ENCODE results near the gene CMA1. TPM values are rescaled to one million over a fixed set of nuclear protein-coding genes. Genes with fewer than 3 reads are reported as not detected.

Gene CMA1
- total RNA-seq, 1 donor = not detected

DNA sequence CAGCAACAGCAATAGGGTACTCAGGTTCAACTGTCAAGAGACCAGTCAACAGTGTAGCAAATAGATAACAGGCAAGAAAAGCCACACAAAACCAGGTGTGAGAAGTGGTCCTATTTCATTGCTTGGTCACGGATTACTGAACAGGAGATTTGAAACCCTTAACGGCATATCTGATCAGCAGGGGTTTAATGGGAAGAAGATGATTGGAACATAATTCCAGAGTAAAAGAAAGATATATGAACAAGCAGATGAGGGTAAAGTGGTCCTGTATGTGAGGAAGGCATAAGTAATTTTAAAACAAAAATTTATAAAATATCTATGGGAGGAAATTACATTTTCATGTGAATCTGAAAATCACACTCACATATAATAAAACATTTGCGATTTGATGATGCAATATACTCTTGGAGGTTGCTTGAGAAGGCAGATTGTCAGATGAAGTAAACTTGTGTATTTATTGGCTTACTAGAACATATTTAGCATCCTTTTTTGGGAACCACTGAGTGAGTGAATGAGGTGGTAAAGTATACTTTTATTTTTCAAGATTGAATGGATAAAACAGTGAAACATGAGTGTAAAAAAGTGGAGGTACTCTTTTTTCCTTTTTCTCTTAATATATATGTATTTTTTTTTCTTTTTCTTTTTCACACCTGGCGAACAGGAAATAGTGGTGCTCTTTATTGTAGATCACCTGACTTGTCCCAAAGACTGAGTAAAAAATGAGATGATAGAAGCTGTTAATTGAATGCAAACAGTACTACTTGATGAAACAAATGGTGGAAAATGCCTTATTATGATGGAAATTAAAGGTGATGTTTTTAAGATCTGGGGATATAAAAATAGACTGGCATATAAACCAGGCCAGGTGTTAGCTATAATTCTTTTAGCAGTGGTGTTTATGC, 43.9 kb downstream of the CMA1 start:
- DNase-seq (ENCODE audit: low read depth) = no peak
- TF ChIP-seq, protein P1, sequence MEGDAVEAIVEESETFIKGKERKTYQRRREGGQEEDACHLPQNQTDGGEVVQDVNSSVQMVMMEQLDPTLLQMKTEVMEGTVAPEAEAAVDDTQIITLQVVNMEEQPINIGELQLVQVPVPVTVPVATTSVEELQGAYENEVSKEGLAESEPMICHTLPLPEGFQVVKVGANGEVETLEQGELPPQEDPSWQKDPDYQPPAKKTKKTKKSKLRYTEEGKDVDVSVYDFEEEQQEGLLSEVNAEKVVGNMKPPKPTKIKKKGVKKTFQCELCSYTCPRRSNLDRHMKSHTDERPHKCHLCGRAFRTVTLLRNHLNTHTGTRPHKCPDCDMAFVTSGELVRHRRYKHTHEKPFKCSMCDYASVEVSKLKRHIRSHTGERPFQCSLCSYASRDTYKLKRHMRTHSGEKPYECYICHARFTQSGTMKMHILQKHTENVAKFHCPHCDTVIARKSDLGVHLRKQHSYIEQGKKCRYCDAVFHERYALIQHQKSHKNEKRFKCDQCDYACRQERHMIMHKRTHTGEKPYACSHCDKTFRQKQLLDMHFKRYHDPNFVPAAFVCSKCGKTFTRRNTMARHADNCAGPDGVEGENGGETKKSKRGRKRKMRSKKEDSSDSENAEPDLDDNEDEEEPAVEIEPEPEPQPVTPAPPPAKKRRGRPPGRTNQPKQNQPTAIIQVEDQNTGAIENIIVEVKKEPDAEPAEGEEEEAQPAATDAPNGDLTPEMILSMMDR (IDR thresholded peaks at IDR 0.05; ENCODE audit: insufficient read depth, low read depth, low read length) = no peak

DNA sequence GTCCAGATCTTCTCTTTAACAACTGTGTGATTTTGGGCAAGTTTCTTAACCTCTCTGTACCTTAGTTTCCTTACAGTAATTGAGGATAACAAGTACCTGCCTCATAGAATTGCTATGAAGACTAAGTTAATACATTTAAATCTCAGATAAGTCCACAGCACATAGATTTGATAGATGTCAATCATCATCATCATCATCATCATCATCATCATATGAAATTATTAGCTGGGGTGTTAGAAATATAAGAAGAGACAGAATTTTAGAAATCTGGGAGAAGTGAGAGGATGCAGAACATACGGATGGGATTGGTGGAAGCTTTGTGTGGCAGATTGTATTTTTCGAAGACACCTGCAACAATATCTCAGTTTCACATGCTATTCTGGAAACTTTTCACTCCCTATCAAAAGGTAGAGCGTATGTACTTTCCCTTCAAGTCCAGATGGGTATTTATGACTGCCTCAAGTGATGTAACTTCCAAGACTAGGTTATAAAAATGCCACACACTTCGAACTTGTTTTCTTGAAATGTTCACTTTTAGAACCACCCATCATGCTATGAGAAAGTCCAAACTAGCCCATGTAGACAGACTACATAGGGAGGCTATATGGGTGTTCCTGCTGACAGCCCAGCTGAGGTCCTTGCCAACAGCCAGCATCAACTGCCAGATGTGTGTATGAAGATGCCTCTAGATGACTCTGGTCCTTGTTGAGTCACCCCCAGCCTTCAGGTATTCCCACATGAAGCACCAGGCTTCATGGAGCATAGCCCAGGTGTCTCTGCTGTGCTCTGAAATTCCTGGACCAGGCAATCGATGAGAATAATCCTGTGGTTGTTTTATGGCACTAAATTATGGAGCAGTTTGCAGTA, 44.8 kb downstream of the CMA1 start:
- DNase-seq (ENCODE audit: low read depth) = no peak
- H3K4me3 ChIP-seq (ENCODE audit: low read depth, low read length) = no peak overlapping the region
- TF ChIP-seq, protein P1 (IDR thresholded peaks at IDR 0.05; ENCODE audit: insufficient read depth, low read depth, low read length) = no peak

More for the DNA sequence above, 43.9 kb downstream of the CMA1 start:
- H3K4me3 ChIP-seq (ENCODE audit: low read depth, low read length) = no peak overlapping the region

DNA sequence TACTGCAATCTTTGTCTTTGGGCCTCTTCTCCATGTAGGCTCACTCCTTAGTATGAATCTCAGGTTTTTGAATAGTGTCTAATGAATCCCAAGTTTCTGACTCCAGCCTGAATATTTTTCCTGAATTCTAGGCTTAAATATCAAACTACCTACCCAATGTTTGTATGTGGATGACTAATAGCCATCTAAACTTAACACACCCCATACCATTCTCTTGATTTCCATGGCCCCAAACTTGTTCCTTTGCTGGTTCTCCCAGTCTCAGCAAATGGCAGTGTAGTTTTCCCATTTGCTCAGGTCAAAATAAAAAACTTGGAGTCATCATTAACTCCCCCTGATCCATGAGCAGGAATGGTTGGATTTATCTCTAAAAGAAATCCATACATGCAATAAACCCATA, 46.7 kb downstream of the CMA1 start:
- H3K4me3 ChIP-seq (ENCODE audit: low read depth, low read length) = no peak overlapping the region
- TF ChIP-seq, protein P1 (IDR thresholded peaks at IDR 0.05; ENCODE audit: insufficient read depth, low read depth, low read length) = no peak
- DNase-seq (ENCODE audit: low read depth) = no peak

DNA sequence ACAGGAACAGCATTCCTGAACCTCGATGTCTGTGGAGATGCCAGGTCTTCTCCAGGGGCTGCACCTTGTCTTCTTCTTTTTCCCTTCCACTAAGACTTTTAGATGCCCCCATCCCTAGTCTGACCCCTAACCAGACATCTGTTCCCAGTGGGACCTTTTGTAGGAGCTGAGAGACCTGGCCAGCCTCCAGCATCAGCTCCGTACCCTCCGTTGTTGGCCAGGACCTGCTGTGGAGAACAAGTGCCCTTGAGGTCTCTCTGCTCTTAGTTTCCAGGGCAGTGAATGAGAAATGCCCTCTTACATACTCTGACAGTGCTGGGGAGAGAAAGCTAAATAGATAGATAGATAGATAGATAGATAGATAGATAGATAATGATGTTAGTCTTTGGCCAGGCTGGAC, 48.7 kb downstream of the CMA1 start:
- no peak for DNase-seq (ENCODE audit: low read depth)
- no peak overlapping the region for H3K4me3 ChIP-seq (ENCODE audit: low read depth, low read length)
- TF ChIP-seq, protein P1 (IDR thresholded peaks at IDR 0.05; ENCODE audit: insufficient read depth, low read depth, low read length) = no peak

DNA sequence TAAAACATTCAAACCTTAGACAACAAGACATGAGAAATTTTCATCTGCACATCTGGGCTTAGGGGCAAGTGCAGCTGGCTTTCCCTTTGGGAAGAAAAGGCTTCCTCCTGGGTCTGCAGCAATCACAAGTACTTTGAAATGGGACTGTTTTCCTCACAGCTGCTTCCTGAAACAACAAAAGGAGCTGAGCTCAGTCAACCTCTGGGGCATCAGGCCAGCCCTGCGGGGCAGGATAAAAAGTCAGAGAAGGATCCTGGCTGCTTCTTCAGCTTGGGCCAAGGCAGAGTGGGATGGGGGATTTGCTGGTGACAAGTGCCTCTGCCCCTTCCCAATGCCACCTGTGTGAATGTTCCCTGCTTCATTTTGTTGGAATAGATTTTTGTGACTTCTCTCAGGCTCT, 49.3 kb downstream of the CMA1 start:
- TF ChIP-seq, protein P1 (IDR thresholded peaks at IDR 0.05; ENCODE audit: insufficient read depth, low read depth, low read length) = no peak
- no peak overlapping the region for H3K4me3 ChIP-seq (ENCODE audit: low read depth, low read length)
- DNase-seq (ENCODE audit: low read depth) = no peak

DNA sequence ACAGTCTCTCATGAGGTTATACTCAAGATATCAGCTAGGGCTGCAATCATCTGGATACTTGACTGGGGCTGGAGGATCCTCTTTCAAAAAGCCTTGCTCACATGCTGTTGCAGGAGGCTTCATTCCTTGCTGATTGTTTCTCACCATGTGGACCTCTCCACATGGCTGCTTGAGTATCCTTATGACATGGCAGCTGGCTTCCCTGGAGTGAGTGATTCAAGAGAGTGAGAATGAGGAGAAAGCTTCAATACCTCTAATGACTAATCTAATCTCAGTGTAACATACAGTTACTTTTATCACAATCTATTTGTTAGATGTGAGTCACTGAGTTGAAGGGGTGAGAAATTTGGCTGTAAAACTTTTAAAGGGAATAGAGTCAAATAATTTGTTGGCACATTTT, 51.1 kb downstream of the CMA1 start:
- DNase-seq (ENCODE audit: low read depth) = no peak
- no peak overlapping the region for H3K4me3 ChIP-seq (ENCODE audit: low read depth, low read length)
- TF ChIP-seq, protein P1 (IDR thresholded peaks at IDR 0.05; ENCODE audit: insufficient read depth, low read depth, low read length) = no peak

Other genes with a start within 250 kb of the CMA1 start
- 0.64 and 2.2 TPM in 2 replicates for gene TGM1, start 245.1 kb downstream of the CMA1 start, total RNA-seq
- gene RABGGTA, start 236.7 kb downstream of the CMA1 start, total RNA-seq = 25.8 and 28.1 TPM in 2 replicates
- gene DHRS1, start 208.5 kb downstream of the CMA1 start, total RNA-seq = 8.7 and 13.8 TPM in 2 replicates
- gene NOP9, start 208.4 kb downstream of the CMA1 start, total RNA-seq = 24.5 and 29.4 TPM in 2 replicates
- 1.3 and 3.0 TPM in 2 replicates for gene CIDEB, start 200.3 kb downstream of the CMA1 start, total RNA-seq
- 3.9 and 6.8 TPM in 2 replicates for gene LTB4R2, start 198.1 kb downstream of the CMA1 start, total RNA-seq
- 1.3 and 1.6 TPM in 2 replicates for gene LTB4R, start 196.8 kb downstream of the CMA1 start, total RNA-seq
- gene ADCY4, start 173.2 kb downstream of the CMA1 start, total RNA-seq = 4.2 and 18.1 TPM in 2 replicates
- gene RIPK3, start 168.3 kb downstream of the CMA1 start, total RNA-seq = 0.32 and 3.9 TPM in 2 replicates
- gene NFATC4, start 140.1 kb downstream of the CMA1 start, total RNA-seq = 56.4 and 68.2 TPM in 2 replicates
- 11.6 and 15.5 TPM in 2 replicates for gene NYNRIN, start 109.3 kb downstream of the CMA1 start, total RNA-seq
- gene CBLN3, start 78.6 kb downstream of the CMA1 start, total RNA-seq = 1.7 and 2.3 TPM in 2 replicates
- gene KHNYN, start 78.3 kb downstream of the CMA1 start, total RNA-seq = 43.2 and 47.4 TPM in 2 replicates
- gene SDR39U1, start 65.5 kb downstream of the CMA1 start, total RNA-seq = 9.5 and 13.5 TPM in 2 replicates
- gene CTSG, start 68.0 kb upstream of the CMA1 start, total RNA-seq = not detected in 2 replicates
- not detected in 2 replicates for gene GZMH, start 101.4 kb upstream of the CMA1 start, total RNA-seq
- not detected in 2 replicates for gene GZMB, start 125.9 kb upstream of the CMA1 start, total RNA-seq

Data from fibroblast of villous mesenchyme (primary cell).